HEK293T (cell line): Measurements from ENCODE around the gene SLAMF8.

ENCODE experiments used
- FOXA1 ChIP-seq: fragments of 450-650 bp; IDR thresholded peaks from 2 replicates; pipeline ENCODE4 v1.6.1; 2016; ENCODE audit warnings: mild to moderate bottlenecking
- FOXK2 ChIP-seq: fragments of 450-650 bp; IDR thresholded peaks from 2 replicates; pipeline ENCODE4 v1.6.1; 2016; ENCODE audit warnings: mild to moderate bottlenecking
- FOXM1 ChIP-seq: fragments of 450-650 bp; IDR thresholded peaks from 2 replicates; pipeline ENCODE4 v1.6.1; 2017; ENCODE audit warnings: mild to moderate bottlenecking, borderline replicate concordance
- SP1 ChIP-seq: fragments of 450-650 bp; IDR thresholded peaks from 2 replicates; pipeline ENCODE4 v1.6.1; 2017
- SUZ12 ChIP-seq: fragments of 450-650 bp; IDR thresholded peaks from 2 replicates; pipeline ENCODE4 v1.6.1; 2016; ENCODE audit warnings: mild to moderate bottlenecking
- ZNF384 ChIP-seq: fragments of 450-650 bp; IDR thresholded peaks from 2 replicates; pipeline ENCODE4 v1.6.1; 2016

DNA sequence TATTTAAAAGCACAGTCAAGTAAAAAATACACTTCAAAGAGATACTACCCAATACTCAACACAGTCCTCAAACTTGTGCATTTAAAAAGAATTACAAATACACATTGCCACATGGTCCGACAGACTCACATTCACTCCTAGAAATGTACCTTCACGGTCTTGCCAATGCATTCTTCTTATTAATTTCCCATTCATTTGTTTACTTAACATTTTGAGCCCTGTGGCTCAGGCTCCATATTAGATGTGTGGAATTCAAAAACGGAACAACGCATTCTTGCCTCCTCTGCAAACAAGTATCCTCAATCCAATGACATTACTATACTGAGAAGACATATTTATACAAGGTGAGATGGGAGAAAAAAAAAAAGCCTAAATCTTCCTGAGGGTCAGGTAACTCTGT lies 48.4 kb upstream of the SLAMF8 start:
- TF ChIP-seq ZNF384 (no peak), SUZ12 (no peak), SP1 (no peak), FOXM1 (no peak), FOXA1 (no peak), FOXK2 (no peak)
